Activated CD4-positive, alpha-beta T cell treated with anti-CD3 and anti-CD28 coated beads, Interleukin-2, Interleukin-6, amounts not matched to agents 100 ng/mL and 50 ng/mL, durations not matched to agents 16 hours and 8 hours (primary cell): ENCODE data around the gene RHCG.
"Not testable (repeated sequence)": the region's sequence is repeated elsewhere in the genome, so short reads cannot be mapped to it uniquely, and the experiment has no call there.

Experiments
- DNase-seq: peaks from one replicate; pipeline ENCODE4 v3.0.0-alpha.2; 2020

Gene RHCG

GRCh38 chr15:89475661-89476060 lies 20.7 kb downstream of the RHCG start:
- no peak for DNase-seq

DNA sequence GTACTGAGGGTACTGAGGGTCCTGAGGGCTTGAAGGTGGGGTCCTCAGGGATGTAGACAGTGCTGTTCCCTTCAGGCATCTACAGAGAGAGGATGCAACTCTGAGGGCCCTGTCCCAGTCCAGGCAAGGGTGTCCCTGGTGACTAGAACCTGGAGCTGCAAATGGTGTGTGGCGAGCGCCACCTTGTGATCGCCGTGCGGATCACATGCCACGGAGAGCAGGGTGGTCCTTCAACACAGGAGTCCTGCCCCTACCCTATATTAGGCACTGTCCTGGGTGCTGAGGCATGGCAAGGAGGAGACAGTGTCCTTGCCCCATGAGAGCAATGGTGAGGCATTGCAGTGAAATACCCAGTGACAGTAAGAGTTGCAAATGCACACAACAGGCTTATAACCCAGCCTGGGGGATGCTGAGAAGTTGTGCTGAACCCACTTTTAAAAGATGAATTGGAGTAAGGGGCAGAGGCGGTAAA lies 23.6 kb downstream of the RHCG start:
- peak; percentile 76 for DNase-seq

DNA sequence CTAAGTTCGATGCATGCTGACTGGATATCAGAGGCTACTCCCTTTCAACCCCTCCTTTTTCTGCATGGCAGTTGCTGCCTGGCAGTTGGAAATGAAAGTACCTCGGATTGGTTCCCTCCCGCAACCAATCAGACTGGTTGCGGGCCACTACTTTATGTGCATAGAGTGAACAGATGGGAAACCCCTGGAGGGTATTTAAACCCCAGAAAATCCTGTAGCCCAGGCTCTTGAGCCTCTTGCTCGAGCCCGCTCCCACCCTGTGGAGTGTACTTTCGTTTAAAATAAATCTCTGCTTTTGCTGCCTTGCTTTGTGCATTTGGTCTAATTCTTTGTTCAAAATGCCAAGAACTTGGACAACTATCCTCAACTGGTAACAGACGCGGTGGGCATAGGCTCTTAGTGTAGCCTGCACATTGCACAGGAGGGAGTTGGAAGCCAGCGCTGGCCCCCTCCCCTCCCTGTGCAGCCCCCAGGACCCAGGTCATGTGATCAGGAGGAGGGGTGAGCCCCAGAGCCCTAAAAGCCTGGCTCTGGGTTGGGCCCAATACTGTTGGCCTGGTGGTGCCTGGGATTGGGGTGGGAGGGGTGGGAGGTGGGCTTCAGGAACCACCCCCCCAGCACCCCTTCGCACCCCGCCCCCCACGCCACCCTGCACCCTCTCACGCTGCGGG lies 26.8 kb downstream of the RHCG start:
- DNase-seq, result no peak

DNA sequence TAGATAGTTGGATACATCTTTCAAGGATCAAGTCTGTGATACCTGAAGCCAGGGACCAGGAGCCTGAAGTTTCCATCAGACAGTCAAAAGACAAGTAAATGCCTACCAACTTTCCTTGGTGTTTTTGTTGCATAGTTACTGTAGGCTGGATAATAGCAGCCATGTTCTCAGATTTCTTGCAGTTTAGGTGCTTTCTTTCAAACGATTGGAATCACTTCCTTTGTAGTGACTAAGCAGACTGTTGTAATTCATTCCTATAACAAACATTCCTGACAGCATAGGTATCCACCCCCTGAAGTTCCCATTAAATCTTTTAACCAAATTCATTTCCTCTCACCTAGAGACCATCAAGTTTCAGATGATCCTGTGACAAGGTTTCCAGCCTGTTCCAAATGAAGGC lies 27.6 kb downstream of the RHCG start:
- not testable (repeated sequence) for DNase-seq

- DNase-seq, result no peak
These were observed 33.3 kb downstream of the RHCG start for GRCh38 chr15:89463113-89463512.

- peak; percentile 12 for DNase-seq
These were observed 34.0 kb downstream of the RHCG start for GRCh38 chr15:89462198-89462912.

- no peak for DNase-seq
These were observed 35.0 kb downstream of the RHCG start for GRCh38 chr15:89461386-89461785.

DNA sequence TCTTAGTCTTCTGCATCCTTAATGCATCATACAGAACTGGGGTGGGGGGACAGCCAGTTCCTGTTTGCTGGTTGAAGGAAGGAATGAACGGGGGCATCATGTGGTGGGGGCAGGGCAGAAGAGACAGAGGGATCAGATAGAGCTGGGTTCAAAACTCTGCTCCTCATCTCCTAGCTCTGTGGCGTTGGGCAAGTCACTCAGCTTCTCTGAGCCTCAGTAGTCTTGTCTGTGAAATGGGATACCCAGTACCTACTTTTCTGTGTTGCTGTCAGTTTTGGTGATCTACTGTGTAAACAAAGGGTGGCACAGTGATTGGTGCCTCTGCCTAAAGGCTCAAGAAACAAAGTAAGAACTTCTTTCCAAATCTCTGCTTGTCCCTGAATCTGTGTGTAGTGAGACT lies 36.3 kb downstream of the RHCG start:
- DNase-seq, result no peak

- DNase-seq, result no peak
These were observed 36.9 kb downstream of the RHCG start for GRCh38 chr15:89459271-89460038.

GRCh38 chr15:89458440-89458839 lies 37.9 kb downstream of the RHCG start:
- no peak for DNase-seq

DNA sequence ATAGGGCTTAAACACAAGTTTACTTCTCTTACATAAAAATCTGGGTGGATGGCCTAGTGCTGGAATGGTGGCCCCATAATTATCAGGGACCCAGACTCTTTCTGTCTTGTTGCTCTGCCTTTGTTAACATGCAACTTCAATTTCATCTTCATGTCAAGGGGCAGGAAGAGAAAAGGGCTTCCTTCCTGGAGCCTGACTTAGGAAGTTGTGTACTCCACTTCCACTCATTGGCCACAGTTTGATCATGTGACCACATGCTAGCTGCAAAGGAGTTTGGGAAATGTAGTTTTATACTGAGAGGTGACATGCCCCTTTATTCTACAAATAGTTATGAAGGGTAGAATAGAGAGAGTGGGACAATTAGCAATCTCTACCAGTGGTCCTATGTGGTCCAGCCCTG lies 39.3 kb downstream of the RHCG start:
- peak; percentile 46 for DNase-seq

DNA sequence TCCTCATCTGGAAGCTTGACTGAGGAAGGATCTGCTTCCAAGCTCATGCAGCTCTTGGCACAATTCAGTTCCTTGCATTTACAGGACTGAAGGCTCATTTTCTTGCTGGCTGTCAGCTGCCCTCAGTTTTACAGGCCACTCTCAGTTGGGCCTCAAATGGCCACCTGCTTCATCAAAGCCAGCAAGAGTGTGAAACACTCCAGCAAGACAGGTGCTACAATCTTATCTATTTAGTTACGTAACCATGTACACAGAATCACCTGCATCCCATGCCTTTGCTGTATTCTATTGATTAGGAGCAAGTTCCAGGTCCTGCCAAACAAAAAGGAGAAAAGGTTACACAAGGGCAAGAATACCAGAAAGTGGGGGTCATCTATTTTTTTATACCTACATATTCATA lies 40.8 kb downstream of the RHCG start:
- no peak for DNase-seq

DNA sequence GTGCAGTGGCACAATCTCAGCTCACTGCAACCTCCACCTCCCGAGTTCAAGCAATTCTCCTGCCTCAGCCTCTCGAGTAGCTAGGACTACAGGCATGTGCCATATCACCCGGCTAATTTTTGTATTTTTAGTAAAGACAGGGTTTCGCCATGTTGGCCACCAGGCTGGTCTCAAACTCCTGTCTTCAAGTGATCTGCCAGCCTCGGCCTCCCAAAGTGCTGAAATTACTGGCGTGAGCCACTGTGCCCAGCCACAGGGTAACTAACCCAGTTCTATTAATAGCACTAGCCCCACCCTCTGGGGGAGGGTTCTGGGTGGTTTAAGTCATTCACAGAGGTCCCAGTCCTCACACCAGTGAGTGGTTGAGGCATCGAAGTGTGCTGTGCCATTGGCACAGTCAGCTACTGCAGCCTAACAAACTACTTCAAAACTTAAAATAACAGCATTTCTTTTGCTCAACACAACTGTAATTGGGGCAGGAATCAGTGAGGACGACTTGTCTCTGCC lies 44.0 kb downstream of the RHCG start:
- DNase-seq, result no peak

DNA sequence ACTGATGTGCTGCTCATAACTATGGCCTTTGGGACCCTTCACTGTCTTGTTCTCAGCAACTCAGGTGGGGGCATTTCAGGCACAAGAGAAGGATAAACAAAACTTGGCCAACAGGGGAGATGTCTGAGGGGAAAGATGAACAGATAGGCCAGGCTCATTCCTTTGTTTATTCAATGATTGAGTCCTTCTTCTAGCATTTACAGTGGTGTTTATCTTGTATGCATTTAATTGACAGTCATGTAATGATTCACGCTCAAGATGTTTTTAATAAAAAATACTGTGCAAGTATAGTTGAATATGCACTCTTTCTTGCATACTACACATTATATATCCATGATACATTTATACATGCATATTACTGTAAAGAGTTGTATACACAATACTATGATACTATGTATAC lies 44.5 kb downstream of the RHCG start:
- DNase-seq, result no peak

GRCh38 chr15:89450076-89451006 lies 46.0 kb downstream of the RHCG start:
- no peak for DNase-seq

- DNase-seq, result no peak
These were observed 47.6 kb downstream of the RHCG start for GRCh38 chr15:89448825-89449224.

DNA sequence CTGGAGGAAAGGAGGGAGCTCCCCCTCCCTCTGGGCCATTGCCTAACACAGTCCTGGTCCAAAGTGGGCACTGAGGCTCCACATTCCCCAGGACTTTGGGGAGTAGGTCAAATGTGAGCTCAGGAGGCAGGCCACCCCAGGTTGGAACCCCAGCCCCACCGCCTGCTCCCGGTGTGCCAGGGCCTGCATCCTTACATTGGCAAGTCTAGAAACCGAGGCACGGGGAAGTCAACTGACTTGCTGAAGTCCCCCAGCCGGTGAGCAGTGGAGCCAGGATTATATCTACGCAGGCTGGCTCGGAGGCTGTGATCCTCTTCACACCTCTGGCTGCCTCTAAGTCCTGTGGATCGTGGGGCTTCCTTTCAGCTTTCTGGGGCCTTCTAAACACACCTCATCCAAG lies 48.7 kb downstream of the RHCG start:
- DNase-seq, result no peak

DNA sequence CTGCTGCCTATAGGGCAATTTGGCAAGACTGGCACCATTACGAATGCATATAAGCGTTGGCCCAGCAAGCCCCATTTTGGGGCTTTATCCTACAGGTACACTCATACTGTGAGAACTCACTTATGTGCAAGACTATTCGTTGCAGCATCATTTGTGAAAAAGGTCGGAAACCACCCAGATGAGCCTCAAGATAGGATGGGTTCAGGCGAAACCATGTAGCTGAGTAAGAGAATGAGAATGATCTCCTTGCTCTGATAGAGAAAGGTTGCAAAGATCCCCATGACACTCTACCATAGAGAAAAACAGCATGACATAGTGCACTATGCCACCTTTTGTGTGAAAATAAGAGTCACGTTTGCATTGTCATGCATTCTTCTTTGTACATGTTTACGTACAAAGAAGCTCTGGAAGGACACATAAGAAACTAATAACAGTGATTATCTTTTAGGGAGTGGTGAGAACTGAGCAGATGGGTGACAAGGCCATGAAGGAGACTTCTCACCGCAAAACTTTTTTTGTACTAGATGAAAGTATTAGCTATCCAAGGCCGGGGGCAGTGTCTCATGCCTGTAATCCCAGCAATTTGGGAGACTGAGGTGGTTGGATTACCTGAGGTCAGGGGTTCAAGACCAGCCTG lies 50.0 kb downstream of the RHCG start:
- peak; percentile 47 for DNase-seq

- no peak for DNase-seq
These were observed 50.9 kb downstream of the RHCG start for GRCh38 chr15:89445518-89445917.

GRCh38 chr15:89444241-89445225 lies 51.9 kb downstream of the RHCG start:
- DNase-seq, result no peak

- DNase-seq, result no peak
These were observed 52.8 kb downstream of the RHCG start for GRCh38 chr15:89443581-89443980.
